ENCODE measurements around the gene GFAP.

Gene GFAP

GRCh38 chr17:44918006-44918405, 2.7 kb upstream of the GFAP start:
- ChIA-PET CTCF (interaction anchor here (0.7 to 22.1 kb wide), 17 partner anchors 7 to 217 kb away, joined by 3 to 673 read pairs (median 5); partner anchors contain the start of genes ACBD4, EFTUD2 and PLCD3), POLR2A (interaction anchor here (1.2 kb wide), 1 partner anchor 103 kb away, joined by 4 read pairs; no protein-coding TSS in a partner anchor)
- DNase-seq (ENCODE audit: low read depth, low spot score): no peak
- TF ChIP-seq, protein P1, sequence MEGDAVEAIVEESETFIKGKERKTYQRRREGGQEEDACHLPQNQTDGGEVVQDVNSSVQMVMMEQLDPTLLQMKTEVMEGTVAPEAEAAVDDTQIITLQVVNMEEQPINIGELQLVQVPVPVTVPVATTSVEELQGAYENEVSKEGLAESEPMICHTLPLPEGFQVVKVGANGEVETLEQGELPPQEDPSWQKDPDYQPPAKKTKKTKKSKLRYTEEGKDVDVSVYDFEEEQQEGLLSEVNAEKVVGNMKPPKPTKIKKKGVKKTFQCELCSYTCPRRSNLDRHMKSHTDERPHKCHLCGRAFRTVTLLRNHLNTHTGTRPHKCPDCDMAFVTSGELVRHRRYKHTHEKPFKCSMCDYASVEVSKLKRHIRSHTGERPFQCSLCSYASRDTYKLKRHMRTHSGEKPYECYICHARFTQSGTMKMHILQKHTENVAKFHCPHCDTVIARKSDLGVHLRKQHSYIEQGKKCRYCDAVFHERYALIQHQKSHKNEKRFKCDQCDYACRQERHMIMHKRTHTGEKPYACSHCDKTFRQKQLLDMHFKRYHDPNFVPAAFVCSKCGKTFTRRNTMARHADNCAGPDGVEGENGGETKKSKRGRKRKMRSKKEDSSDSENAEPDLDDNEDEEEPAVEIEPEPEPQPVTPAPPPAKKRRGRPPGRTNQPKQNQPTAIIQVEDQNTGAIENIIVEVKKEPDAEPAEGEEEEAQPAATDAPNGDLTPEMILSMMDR (IDR thresholded peaks at IDR 0.05; ENCODE audit: insufficient read depth, low read length, missing control alignments): no peak
- no peak overlapping the region for H3K4me3 ChIP-seq (ENCODE audit: low read depth, low read length)

GRCh38 chr17:44917456-44917855, 2.2 kb upstream of the GFAP start:
- no peak overlapping the region for H3K4me3 ChIP-seq (ENCODE audit: low read depth, low read length)
- ChIA-PET CTCF (interaction anchor here (0.7 to 22.1 kb wide), 15 partner anchors 7 to 218 kb away, joined by 3 to 673 read pairs (median 5); partner anchors contain the start of genes ACBD4, EFTUD2 and PLCD3), POLR2A (interaction anchor here (1.2 kb wide), 1 partner anchor 103 kb away, joined by 4 read pairs; no protein-coding TSS in a partner anchor)
- TF ChIP-seq, protein P1 (IDR thresholded peaks at IDR 0.05; ENCODE audit: insufficient read depth, low read length, missing control alignments): no peak
- no peak for DNase-seq (ENCODE audit: low read depth, low spot score)

DNA sequence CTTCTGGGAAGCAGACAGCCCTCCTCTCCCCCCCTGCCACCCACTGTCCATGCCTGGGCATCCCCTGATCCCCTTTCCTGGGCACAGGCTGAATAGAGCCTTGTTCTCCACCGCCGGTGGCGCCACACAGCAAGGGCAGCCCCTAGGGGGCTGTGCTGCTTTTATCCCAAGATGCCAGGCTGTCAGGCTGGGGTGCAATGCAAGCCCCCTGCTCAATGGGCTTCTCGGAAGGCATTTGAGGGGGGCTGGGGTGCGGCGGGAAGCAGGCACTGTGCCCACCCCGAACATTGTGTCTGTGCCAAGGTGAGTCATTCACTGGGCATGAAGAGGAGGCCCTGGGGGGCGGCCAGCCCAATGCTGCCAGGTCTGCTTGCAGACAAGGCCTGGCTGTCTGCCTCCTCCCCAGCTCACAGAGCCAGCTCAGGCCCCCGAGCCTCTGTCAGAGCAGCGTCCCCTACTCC, 1.5 kb upstream of the GFAP start:
- TF ChIP-seq, protein P1 (IDR thresholded peaks at IDR 0.05; ENCODE audit: insufficient read depth, low read length, missing control alignments): no peak
- ChIA-PET POLR2A (no interaction called here), CTCF (interaction anchor here (0.9 to 22.1 kb wide), 9 partner anchors 12 to 218 kb away, joined by 3 to 673 read pairs (median 8); partner anchors contain the start of genes ACBD4 and EFTUD2)
- H3K4me3 ChIP-seq (ENCODE audit: low read depth, low read length): no peak overlapping the region
- no peak for DNase-seq (ENCODE audit: low read depth, low spot score)

DNA sequence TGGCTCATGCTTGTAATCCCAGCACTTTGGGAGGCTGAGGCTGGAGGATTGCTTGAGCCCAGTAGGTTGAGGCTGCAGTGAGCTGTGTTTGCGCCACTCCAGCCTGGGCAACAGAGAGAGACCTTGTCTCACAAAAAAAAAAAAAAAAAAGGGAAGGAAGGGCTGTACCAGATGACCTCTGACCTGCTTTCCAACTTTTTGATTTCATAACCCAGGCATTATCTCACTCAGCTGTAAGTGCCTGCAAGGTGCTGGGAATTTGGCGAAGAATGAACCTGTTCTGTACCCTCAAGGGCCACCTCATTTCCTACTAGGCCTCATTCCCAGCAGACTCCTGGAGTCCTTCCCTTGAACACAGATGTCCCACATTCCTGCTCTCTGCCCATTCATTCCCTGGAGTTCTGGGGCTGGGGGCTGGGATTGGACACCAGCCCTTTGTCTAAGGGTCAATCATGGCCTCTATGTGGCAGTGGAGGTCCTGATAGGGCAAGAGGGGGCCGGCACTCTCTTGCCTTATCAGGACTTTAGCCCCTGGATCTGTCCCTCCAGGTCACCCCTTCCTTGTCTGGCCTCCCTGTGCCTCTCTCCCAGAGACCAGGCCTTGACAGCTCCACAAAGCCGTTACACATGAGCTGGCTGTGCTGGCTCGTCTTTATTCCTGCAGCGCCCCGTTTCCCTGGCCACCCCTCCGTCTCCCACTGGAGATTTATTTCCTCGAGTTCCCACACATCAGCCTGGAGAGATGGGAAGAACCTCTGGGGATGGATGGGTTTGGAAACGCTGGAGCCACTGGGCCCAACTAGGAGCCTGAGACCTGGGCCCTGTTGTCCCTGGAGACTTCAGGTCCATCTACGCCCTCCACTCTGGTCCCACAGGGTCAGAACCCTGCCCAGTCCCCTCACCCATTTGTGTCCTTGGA, 821 bp upstream of the GFAP start:
- DNase-seq (ENCODE audit: low read depth, low spot score): no peak
- H3K4me3 ChIP-seq (ENCODE audit: low read depth, low read length): no peak overlapping the region
- TF ChIP-seq, protein P1 (IDR thresholded peaks at IDR 0.05; ENCODE audit: insufficient read depth, low read length, missing control alignments): no peak
- CTCF ChIA-PET: interaction anchor here (0.9 to 22.1 kb wide), 3 partner anchors 22 to 101 kb away, joined by 3 to 673 read pairs (median 3); no protein-coding TSS in a partner anchor
- POLR2A ChIA-PET: no interaction called here

- H3K4me3 ChIP-seq (ENCODE audit: low read depth, low read length): no peak overlapping the region
- ChIA-PET CTCF (interaction anchor here (0.8 to 22.1 kb wide), 6 partner anchors 8 to 221 kb away, joined by 3 to 673 read pairs (median 4); partner anchors contain the start of gene ACBD4), POLR2A (interaction anchor here (0.5 kb wide), 1 partner anchor 121 kb away, joined by 3 read pairs; no protein-coding TSS in a partner anchor)
- TF ChIP-seq, protein P1 (IDR thresholded peaks at IDR 0.05; ENCODE audit: insufficient read depth, low read length, missing control alignments): no peak
- DNase-seq (ENCODE audit: low read depth, low spot score): no peak
These were observed 515 bp downstream of the GFAP start for GRCh38 chr17:44914698-44915271.
